GM19023 (cell line): ENCODE data around the gene VAC14.
"Not testable (repeated sequence)": the region's sequence is repeated elsewhere in the genome, so short reads cannot be mapped to it uniquely, and the experiment has no call there.

Experiments used
- ATAC-seq: cut with Tn5 transposase; IDR thresholded peaks from one replicate; pipeline ENCODE4 v1.9.1; 2021; ENCODE audit warnings: mild to moderate bottlenecking, moderate library complexity; ENCODE audit not compliant: unreplicated experiment

The VAC14 gene

GRCh38 chr16:70651524-70651923 is 149.4 kb downstream of the VAC14 start:
- ATAC-seq, result no peak

- ATAC-seq, result no peak
Measured at GRCh38 chr16:70650216-70650615, 150.7 kb downstream of the VAC14 start.

- ATAC-seq, result no peak
Measured at GRCh38 chr16:70649300-70649699, 151.7 kb downstream of the VAC14 start.

- ATAC-seq, result no peak
Measured at GRCh38 chr16:70648606-70649005, 152.4 kb downstream of the VAC14 start.

- ATAC-seq, result no peak
Measured at GRCh38 chr16:70647441-70648359, 153.3 kb downstream of the VAC14 start.

GRCh38 chr16:70646260-70647241 is 154.4 kb downstream of the VAC14 start, which contains the start of gene IL34:
Gene IL34 (plus strand): TSS chr16:70646559. CDS start chr16:70646948, 389 bp downstream.
- no peak for ATAC-seq

GRCh38 chr16:70644763-70645597 is 156.0 kb downstream of the VAC14 start:
- ATAC-seq, result no peak

GRCh38 chr16:70643264-70643663 is 157.7 kb downstream of the VAC14 start:
- ATAC-seq, result not testable (repeated sequence)

GRCh38 chr16:70642633-70643032 is 158.3 kb downstream of the VAC14 start:
- ATAC-seq, result no peak

GRCh38 chr16:70638814-70639792 is 161.9 kb downstream of the VAC14 start:
- ATAC-seq, result no peak
